NCI-H146 (cell line): Measurements from ENCODE around the gene IL2RA.
"Not testable (repeated sequence)": the region's sequence is repeated elsewhere in the genome, so short reads cannot be mapped to it uniquely, and the experiment has no call there.

Source experiments
- DNase-seq: peaks from one replicate; lab custom pipeline; 2025; lab: John Stamatoyannopoulos, UW

The IL2RA gene

GRCh38 chr10:6082496-6083395 is 20.6 kb upstream of the IL2RA start:
- no peak for DNase-seq

- DNase-seq, result no peak
These were observed 18.3 kb upstream of the IL2RA start for GRCh38 chr10:6080417-6080973.

DNA sequence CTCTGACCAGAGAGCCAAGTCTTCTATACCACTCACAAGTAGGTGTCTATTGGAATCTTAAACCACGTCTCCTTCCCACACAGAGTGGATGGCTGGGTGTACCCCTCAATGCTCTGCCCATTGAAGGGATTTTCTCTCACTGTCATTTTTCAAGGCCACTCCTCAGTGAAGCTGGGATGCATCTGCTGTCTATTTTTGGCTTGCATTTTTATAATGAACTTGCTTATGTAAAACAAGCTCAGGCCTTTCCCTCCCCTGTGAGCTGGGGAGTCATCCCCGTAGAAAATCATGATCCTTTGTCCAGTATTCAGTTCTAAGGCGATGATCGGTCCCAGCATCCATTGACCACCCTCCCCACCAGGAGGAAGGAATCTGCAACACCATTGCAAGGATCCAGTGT is 16.9 kb upstream of the IL2RA start:
- DNase-seq, result no peak

DNA sequence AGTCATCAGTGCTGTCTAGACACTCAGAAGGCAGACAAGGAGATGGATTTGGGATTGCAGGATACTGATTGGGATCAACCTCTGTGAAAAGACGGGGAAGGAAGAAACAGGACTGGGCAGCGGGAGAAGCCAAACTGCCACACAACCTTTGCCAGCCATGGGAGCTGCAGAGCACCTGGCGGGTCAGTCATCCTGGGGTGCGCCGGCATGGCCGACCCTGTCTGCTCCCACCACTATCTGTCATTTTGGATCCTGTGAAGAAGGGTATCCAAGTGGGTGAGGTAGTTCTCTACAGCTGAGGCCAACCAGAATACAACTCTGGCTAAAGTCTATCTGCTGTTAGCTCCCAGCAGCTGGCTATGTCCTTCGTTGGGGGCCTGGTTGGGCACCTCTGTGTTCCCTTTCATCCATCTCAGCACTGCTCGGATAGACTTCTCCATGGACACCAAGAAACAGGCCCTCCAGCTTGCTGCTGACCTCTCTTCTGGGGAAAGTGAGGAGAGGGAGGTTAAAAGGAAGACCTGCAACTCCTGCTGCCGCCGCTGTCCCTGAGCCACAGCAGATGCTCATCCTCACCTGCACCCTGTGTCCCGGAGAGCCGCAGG is 15.0 kb upstream of the IL2RA start:
- DNase-seq, result no peak

- DNase-seq, result no peak
These were observed 12.5 kb upstream of the IL2RA start for GRCh38 chr10:6074489-6075301.

DNA sequence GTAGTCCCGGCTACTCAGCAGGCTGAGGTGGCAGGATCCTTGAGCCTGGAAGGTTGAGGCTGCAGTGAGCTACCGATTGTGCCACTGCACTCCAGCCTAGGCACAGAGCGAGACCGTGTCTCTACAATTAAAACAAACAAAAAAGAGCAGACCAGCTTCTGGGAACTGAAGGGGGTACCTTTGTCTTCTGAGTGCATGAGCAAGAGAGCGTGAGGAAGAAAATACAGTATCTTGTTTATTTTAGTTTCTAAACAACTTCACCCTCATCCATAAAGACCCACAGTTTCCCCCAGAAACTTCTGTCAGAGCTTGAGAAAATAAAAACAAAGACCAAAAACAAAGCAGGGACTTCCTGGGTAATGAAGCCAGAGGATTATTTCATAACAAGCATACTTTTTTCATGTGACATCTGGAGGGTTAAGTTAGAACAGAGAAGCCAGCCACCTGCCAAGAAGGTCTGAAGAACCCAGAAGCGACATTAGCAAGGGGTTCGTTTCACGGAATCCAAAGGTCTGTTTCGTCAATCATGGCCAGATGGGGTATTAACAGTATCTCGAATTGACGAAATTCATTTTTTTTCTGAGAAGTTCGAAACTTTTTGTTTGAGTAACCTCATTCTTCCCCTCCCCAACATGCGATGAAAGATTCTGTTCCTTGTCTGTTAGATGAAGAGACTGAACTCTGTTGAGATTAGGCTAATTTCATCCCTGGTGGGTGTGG is 10.2 kb upstream of the IL2RA start:
- DNase-seq, result no peak

DNA sequence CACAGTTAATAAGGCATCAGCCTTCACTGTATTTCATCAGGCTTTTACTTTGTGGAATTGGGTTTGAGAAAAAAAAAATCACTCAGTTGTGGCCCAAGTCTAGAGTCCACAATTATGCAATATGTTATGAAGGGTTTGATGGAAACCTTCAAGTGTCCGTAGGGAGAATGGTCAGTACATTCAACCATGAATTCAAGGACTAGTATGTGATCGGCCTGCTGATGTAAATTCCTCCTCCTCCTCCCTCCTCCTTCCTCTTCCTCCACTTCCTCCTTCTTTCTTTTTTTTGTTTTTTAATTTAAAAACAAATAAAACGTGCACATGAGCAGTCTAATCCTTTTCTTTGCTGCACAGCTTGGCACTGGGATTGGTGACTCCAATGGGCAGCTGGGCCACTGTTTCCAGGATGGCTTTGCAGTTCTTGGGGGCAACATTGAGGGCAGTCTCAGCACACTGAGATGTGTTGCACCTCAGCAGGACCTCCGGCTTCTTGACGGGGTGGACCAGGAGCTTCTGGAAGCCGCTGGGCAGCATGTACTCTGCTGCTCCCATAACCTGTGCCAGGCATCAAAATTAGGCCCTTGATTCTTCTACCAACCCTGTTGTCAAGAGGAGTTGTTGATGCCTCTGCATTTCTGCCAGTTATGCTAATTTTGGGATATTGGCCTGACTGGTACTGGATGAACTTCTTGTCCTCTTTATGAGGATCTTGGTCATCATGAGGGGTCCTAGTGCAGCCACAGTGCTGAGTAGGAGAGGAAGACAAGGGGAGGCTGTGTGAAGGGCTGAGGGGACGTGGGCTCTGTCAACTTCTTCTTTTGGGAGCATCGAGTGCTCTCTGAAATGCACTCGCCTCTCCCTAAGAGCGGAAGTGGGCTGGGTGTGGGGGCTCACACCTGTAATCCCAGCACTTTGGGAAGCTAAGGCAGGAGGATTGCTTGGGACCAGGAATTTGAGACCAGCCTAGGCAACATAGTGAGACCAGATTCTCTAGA is 9.3 kb upstream of the IL2RA start:
- DNase-seq, result no peak

DNA sequence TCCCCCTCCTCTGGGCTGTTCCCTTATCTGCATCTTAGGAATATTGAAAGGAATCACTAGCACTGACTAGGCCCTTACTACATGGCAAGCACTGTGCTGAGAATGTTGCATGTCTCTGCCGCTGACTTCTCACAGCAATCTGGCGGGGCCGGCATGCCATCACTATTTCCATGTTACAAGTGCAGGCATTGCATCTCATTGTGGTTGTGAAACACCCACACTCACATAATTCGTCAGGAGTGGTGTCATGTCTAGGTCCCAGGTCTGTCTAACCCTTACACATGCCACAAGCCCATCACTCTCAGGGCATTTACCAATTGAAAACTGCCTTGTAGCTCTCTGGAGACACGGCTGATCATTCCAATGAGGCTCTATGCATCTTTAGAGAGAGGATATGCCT is 8.5 kb upstream of the IL2RA start:
- no peak for DNase-seq

DNA sequence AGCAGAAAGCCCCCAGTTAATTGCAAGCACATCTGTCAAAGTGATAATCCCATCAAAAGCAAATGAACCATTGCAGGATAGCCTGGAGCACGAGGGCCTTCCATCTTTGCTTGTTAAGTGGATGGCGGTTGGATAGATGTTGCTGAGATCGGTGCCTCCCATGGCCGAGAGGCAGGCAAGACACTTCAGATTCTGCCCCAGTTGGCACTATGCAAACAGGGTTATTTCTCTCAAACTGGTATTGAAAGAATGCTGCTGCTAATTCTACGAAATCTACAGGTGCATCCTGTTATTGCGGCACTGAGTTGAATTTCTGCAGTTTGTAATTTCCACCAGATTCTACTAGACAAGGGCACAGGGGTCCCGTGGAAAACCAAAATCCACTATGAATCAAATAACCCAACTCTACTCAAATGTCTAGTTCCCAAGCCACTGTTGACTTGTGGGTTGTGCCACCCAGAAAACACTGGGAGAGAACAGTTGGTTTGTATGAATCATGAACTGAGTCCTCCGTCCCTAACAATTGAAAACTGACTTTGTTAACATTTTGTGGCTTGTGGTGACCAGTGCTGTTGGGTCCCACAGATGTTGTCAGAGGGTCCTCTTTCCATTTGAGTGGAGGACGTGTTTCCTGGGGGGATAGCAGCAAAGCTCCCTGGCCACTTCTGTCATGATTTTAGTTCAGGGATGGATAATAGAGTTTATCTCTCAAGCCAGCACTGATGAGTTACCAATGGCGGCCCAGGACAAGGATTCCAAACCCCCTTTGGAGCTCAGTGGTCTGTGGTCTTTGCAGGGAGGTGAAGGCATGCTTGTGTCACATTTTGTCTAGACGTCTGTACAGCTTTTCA is 7.1 kb upstream of the IL2RA start:
- no peak for DNase-seq

DNA sequence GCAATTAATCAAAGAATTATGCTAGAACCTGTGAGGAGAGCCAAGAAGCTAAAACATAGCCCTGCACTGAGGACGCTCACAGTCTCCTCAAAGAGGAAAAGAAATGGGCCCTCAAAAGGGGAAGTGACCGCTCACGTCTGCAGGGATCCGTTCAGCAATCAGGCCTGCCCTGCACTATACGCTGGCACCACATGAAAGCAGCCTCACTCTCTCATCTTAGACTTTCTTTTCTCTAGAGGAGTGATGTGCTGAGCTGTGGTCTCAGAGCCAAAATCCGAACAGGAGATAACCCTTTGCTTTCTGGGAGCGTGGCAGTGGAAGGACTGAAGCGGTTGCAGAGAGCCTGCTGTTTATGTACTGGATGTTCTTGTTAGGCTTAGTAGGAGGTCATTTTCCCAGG is 6.3 kb upstream of the IL2RA start:
- DNase-seq, result no peak

DNA sequence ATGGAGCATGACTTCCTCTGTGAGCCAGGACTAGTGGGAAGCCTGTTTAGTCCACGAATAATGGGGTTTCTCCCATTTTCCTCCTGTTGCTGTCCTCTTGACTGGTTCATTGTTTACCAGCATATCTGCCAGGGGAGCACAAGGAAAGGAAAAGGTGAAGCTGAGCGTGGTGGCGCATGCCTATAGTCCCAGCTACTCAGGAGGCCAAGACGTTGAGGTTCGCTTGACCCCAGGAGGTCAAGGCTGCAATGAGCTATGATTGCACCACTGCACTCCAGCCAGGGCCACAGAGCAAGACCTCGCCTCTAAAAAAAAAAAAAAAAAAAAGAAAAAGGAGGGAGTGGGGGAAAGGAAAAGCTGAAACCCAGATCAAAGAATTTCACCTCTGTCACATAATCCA is 5.8 kb upstream of the IL2RA start:
- DNase-seq, result no peak

- no peak for DNase-seq
These were observed 5.3 kb upstream of the IL2RA start for GRCh38 chr10:6067457-6067856.

DNA sequence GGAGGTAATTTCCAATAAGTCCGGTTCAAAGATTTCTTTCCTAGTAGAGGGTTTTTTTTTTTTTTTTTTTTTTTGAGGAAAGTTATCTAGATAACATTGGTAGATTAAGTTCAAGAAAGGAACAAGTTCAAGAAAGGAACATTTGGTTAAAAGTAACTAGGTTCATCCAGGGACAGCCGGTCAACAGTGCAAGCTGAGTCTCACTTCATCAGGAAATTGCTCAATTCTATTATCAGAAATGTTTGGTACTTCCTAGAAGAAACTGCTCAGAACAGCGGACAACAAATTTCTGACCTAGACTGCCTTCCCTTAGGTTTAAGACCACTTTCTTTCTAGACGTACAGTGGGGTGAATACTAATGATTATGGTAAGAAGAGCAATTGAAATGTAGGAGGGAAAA is 3.7 kb upstream of the IL2RA start:
- DNase-seq, result no peak

DNA sequence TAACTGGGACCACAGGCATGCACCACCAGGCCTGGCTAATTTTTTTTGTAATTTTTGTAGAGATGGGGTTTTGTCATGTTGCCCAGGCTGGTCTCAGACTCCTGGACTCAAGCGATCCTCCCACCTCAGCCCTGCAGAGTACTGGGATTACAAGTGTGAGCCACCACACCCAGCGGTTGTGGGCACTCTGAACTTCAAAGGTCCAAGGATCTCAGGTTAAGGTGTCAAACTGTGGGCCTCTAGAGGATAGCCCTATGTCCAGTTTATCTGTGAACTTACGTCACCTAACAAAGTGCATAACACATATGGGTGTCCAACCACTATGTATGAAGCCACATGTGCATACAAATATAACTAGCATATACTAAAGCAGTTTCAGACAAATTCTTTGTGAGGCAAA is 3.2 kb upstream of the IL2RA start:
- DNase-seq, result no peak

GRCh38 chr10:6064726-6065125 is 2.6 kb upstream of the IL2RA start:
- not testable (repeated sequence) for DNase-seq

DNA sequence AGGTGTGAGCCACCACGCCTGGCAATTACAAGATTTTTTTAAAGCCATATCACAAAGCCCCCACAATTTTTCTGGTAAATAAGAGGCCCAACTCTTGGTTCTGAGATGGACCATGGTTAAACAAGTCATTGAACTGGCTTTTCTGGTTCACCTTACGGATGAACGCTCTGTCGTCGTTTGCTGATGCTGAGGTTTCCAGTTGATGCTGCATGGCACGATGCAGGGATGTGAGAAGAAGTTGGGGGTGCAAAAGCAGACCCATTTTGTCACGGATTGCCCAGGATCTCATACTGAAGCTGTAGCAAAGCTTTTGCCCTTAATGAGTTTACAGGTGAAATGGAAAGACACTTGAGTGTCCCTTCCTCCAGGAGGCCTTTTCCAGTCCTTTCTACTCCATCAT is 2.0 kb upstream of the IL2RA start:
- no peak for DNase-seq

DNA sequence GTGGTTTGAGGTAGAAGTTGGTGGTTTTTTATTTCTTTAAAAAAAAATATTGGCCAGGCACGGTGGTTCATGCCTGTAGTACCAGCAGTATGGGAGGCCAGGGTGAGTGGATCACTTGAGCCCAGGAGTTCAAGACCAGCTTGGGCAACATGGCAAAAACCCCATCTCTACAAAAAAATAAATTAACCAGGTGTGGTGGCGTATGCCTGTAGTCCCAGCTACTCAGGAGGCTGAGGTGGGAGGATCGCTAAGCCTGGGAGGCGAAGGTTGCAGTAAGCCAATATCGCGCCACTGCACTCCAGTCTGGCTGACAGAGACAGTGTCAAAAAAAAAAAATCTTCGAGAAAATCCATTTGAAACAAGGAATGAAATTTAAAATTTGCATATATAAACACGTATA is 1.1 kb downstream of the IL2RA start:
- DNase-seq, result no peak

GRCh38 chr10:6059506-6059905 is 2.7 kb downstream of the IL2RA start:
- DNase-seq, result no peak

- no peak for DNase-seq
These were observed 3.3 kb downstream of the IL2RA start for GRCh38 chr10:6058682-6059475.
